G401 (cell line): ENCODE results near the gene MPP2. TPM values are rescaled to one million over a fixed set of nuclear protein-coding genes. Genes with fewer than 3 reads are reported as not detected.
"Not testable (repeated sequence)": the region's sequence is repeated elsewhere in the genome, so short reads cannot be mapped to it uniquely, and the experiment has no call there.

Experiments
- DNase-seq: peaks from one replicate; pipeline ENCODE4 v3.0.0-alpha.2; 2015; ENCODE audit warnings: low spot score
- in situ Hi-C: cut with HindIII; loops from 2 replicates; pipeline ENCODE4 v1.10.0; 2016; ENCODE audit warnings: low sequenced_read_pairs, mixed read lengths
- total RNA-seq: library from RNA; depleted of rRNA; stranded (reverse); fragments of >200 nt; shearing (Covaris generic); gene quantifications from 2 replicates; pipeline ENCODE4 v1.2.3, GENCODE V29; 2014

The MPP2 gene
- total RNA-seq, 1 experiment from 2014 or later, result 82.5 TPM

- in situ Hi-C loops, result no loop called here
- no peak for DNase-seq
Observed at GRCh38 chr17:43906951-43907424, 348 bp downstream of the MPP2 start.

GRCh38 chr17:43905985-43906852, 1.1 kb downstream of the MPP2 start:
- in situ Hi-C loops, result no loop called here

GRCh38 chr17:43905400-43905984, 1.8 kb downstream of the MPP2 start:
- no peak for DNase-seq
- in situ Hi-C loops, result no loop called here

More at GRCh38 chr17:43905985-43906852, 1.1 kb downstream of the MPP2 start:
- peak; percentile 92 for DNase-seq

DNA sequence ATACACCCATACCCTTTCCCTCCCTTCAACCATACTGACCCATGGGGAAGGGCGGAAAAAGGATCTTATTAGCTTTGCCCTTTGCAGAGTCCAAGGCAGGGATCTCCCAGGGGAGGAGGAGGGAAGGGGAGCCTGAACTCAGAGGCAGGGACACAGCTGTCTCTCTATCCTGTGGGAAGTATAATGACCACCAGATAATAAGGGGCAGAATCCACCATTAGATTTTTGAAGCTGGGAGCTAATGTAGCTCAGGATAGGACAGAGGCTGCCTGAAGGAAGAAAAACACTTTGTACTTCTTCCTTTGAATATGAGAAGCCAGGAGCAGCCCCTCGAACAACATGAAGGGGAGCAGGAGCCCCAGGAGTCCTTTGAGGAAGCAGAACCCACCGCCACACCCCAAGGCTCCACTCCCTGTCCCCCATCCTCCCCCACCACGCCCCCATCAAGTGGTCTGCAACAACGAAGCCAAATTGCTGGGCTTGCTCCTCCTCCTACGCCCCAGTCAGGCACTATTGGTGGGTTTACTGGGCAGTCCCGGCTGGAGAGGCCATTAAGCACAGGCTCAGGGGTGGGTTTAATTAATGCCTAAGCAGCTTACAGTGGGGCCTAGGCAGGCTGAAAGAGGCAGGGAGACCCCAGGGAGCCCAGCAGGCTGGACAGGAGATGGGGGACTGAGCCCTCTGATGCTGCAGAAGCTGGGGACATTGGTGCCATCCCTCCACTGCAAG, 5.3 kb downstream of the MPP2 start:
- in situ Hi-C loops, result no loop called here
- peak; percentile 21 for DNase-seq

GRCh38 chr17:43900858-43901754, 6.2 kb downstream of the MPP2 start:
- in situ Hi-C loops, result no loop called here

GRCh38 chr17:43900183-43900857, 7.0 kb downstream of the MPP2 start:
- peak; percentile 88 for DNase-seq
- in situ Hi-C loops, result no loop called here

More at GRCh38 chr17:43900858-43901754, 6.2 kb downstream of the MPP2 start:
- peak; percentile 26 for DNase-seq

DNA sequence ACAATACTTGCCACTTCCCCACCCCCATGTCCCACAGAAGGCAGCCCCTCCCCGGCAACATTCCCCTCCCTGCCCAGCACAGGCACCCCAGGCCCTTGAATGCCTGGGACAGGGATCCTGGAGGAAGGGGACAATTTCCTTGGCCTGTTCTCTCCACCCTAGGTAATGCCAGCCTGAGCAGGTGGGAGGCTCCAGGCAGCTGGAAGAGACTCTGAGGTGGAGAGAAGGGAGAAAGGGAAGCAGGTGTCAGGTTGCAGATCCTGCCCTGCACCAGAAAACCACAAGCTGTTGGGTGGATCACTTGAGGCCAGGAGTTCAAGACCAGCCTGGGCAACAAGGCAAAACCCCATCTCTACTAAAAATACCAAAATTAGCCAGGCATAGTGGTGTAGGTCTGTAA, 8.9 kb downstream of the MPP2 start:
- in situ Hi-C loops, result no loop called here

DNA sequence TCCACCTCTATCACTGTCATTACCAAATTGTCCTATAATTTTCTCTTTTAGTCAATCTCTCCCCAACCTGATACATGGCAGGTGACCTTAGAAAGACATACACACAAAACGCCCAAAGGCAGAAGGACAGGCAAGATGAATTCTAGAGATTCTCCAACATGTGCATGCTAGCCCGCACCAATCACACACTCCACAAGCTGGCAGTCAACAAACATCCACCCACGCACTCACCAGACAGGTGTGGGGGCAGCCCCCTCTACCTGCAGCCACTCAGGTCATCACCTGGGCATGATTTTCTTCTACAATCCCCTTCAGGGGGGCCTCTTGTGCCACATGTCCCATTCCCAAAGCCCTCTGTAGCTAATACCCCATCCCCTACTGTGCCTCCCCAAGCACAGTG, 9.5 kb downstream of the MPP2 start:
- in situ Hi-C loops, result no loop called here
- DNase-seq, result no peak

More for the DNA sequence above, 8.9 kb downstream of the MPP2 start:
- DNase-seq, result no peak

DNA sequence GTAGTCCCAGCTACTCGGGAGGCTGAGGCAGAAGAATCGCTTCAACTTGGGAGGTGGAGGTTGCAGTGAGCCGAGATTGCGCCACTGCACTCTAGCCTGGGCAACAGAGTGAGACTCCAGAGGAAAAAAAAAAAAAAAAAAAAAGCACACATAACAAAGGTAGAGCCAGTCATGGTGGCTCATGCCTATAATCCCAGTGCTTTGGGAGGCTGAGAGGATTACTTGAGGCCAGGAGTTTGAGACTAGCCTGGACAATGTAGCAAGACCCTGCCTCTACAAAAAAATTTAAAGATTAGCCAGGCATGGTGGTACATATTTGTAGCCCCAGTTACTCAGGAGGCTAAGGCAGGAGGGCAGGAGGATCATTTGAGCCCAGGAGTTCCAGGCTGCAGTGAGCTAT, 12.8 kb downstream of the MPP2 start:
- in situ Hi-C loops, DNase-seq: not testable (repeated sequence)

GRCh38 chr17:43892647-43892952, 14.7 kb downstream of the MPP2 start:
- in situ Hi-C loops, result no loop called here

GRCh38 chr17:43891851-43892646, 15.3 kb downstream of the MPP2 start:
- DNase-seq, result peak; percentile 48
- in situ Hi-C loops, result no loop called here

More at GRCh38 chr17:43892647-43892952, 14.7 kb downstream of the MPP2 start:
- DNase-seq, result no peak

DNA sequence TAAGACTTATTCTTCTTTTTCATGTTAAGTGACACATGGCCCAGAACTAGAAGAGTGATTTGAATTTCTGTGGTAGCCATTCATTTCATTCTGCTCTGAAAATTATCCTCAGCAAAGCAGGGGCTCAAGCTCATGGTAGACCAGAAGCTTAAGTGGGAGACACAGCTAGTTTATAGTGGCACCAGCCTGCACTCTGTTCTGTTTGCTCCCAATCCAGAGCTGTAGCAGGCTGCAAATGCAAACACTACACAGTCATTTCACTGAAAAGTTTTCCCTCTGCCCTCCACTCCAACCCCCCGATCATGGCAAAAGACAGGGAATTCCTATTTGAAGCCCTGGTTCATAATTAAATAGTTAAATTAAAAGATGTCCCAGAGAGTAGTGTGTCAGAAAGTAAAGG, 17.1 kb downstream of the MPP2 start:
- in situ Hi-C loops, result no loop called here
- no peak for DNase-seq

GRCh38 chr17:43888548-43888947, 18.8 kb downstream of the MPP2 start:
- in situ Hi-C loops, result no loop called here
- no peak for DNase-seq

- in situ Hi-C loops, result no loop called here
- no peak for DNase-seq
Observed at GRCh38 chr17:43882761-43883415, 24.4 kb downstream of the MPP2 start.

GRCh38 chr17:43881758-43882505, 25.4 kb downstream of the MPP2 start:
- in situ Hi-C loops, result no loop called here
- no peak for DNase-seq

GRCh38 chr17:43881181-43881580, 26.2 kb downstream of the MPP2 start:
- DNase-seq, result no peak
- in situ Hi-C loops, result no loop called here
